ENCODE measurements around the gene CACNA1D.

GRCh38 chr3:53554559-53555067 lies 60.2 kb downstream of the CACNA1D start:
- no peak for TF ChIP-seq CTCF (IDR thresholded peaks at IDR 0.05)
- TF ChIP-seq ZFX (IDR thresholded peaks at IDR 0.05; ENCODE audit: borderline replicate concordance) = no peak
